OCI-LY1 (cell line): Measurements from ENCODE around the gene FRMD1.

Source experiments
- EZH2 ChIP-seq: fragments of 200-600 bp; sonication (generic), shearing (Covaris generic); IDR thresholded peaks from 2 replicates; pipeline ENCODE4 v1.8.0; 2017; ENCODE audit warnings: borderline replicate concordance, mixed run types, mild to moderate bottlenecking, antibody characterized with exemption, low read length, moderate library complexity, mixed read lengths
- TF ChIP-seq, protein P1 (sequence below): fragments of 200-600 bp; sonication (generic), shearing (Covaris generic); IDR thresholded peaks from 2 replicates; pipeline ENCODE4 v1.5.1; 2017; ENCODE audit warnings: mild to moderate bottlenecking, antibody characterized with exemption, low read length, moderate library complexity, mixed read lengths

DNA sequence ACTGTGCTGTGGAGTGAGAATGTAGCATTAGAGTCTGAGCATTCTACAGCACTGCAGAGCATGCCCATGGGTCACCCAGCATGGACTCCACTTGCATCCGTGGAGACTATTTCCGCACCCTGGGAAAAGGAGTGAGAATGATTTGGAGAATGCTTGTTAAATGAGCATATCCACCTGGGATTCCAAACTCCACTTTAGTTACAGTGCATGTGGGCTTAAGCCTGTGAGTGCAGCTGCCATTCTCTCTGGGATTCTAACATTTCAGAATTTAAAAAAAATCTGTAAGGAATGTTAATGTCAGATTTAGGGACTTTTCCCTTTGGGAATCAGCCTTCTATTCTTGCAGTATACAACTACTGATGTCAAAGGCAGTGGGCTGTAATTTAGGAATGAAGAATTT, 48.1 kb downstream of the FRMD1 start:
- TF ChIP-seq, protein P1, sequence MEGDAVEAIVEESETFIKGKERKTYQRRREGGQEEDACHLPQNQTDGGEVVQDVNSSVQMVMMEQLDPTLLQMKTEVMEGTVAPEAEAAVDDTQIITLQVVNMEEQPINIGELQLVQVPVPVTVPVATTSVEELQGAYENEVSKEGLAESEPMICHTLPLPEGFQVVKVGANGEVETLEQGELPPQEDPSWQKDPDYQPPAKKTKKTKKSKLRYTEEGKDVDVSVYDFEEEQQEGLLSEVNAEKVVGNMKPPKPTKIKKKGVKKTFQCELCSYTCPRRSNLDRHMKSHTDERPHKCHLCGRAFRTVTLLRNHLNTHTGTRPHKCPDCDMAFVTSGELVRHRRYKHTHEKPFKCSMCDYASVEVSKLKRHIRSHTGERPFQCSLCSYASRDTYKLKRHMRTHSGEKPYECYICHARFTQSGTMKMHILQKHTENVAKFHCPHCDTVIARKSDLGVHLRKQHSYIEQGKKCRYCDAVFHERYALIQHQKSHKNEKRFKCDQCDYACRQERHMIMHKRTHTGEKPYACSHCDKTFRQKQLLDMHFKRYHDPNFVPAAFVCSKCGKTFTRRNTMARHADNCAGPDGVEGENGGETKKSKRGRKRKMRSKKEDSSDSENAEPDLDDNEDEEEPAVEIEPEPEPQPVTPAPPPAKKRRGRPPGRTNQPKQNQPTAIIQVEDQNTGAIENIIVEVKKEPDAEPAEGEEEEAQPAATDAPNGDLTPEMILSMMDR = no peak
- TF ChIP-seq EZH2 = no peak
